Kidney (tissue), 14 donors: Measurements from ENCODE around the gene TPH1. TPM values are rescaled to one million over a fixed set of nuclear protein-coding genes. Genes with fewer than 3 reads are reported as not detected.
A peak's percentile ranks its signal among the peaks of the same experiment; 100 is the strongest.

ENCODE experiments used
- DNase-seq, 5 donors: peaks; one replicate each; pipeline ENCODE4 v3.0.0-alpha.2; 2013 to 2020
- FAIRE-seq: peaks from 2 replicates; lab custom pipeline; 2012; peaks lifted over from hg19 to GRCh38; lab: Jason Lieb, UNC
- H3K27ac ChIP-seq, 2 donors: one replicate each; pipeline ENCODE4 v1.7.0; 2013; ENCODE audit warnings: low read depth in 2 of 2, low read length in 2 of 2, inconsistent platforms in 1 of 2
- H3K27me3 ChIP-seq: one replicate; pipeline ENCODE4 v1.7.1; 2013; ENCODE audit warnings: low read length, inconsistent platforms; ENCODE audit not compliant: control insufficient read depth, insufficient read depth
- H3K36me3 ChIP-seq, 3 donors: one replicate each; pipeline versions ENCODE4 v1.7.0 to v1.7.1; 2013; ENCODE audit warnings: low read length in 3 of 3, control low read depth in 1 of 3, inconsistent platforms in 1 of 3; ENCODE audit not compliant: insufficient read depth in 3 of 3, control insufficient read depth in 2 of 3
- H3K4me1 ChIP-seq, 3 donors: one replicate each; pipeline versions ENCODE4 v1.7.0 to v1.7.1; 2013; ENCODE audit warnings: low read length in 3 of 3, inconsistent platforms in 1 of 3, low read depth in 1 of 3; ENCODE audit not compliant: control insufficient read depth in 2 of 3, insufficient read depth in 2 of 3
- H3K4me3 ChIP-seq, 3 donors: one replicate each; pipeline versions ENCODE4 v1.7.0 to v1.8.1; 2013; ENCODE audit warnings: low read length in 3 of 3, control low read depth in 1 of 3, inconsistent platforms in 1 of 3
- H3K9ac ChIP-seq, 3 donors: one replicate each; pipeline versions ENCODE4 v1.7.0 to v1.7.1; 2013; ENCODE audit warnings: low read length in 3 of 3, control low read depth in 1 of 3, inconsistent platforms in 1 of 3
- H3K9me3 ChIP-seq, 3 donors: one replicate each; pipeline versions ENCODE4 v1.7.0 to v1.7.1; 2013; ENCODE audit warnings: low read length in 3 of 3, control low read depth in 1 of 3, inconsistent platforms in 1 of 3; ENCODE audit not compliant: control insufficient read depth in 2 of 3, insufficient read depth in 1 of 3
- intact Hi-C: fragments of 100-400 bp; cut with DNase I; formaldehyde crosslinking; loops from one replicate; pipeline ENCODE4 v1.11.1; 2022
- polyA plus RNA-seq: library from polyadenylated mRNA; stranded (reverse); fragments of 350-450 nt; fragmentation: Illumina TruSeq; extraction: RNeasy Lipid Tissue Mini Kit (QIAGEN cat#74804); gene quantifications from one replicate; pipeline ENCODE4 v1.2.3, GENCODE V29; 2014; ENCODE audit warnings: low read depth, low replicate concordance; ENCODE audit not compliant: insufficient read depth
- total RNA-seq: library from RNA; stranded (reverse); fragmentation: NEBNext Ultra II Directional; extraction: Animal tissue kit (Norgen Biotek cat#: 25700); gene quantifications from one replicate; pipeline ENCODE4 v1.2.1, GENCODE V29; 2021
- TF ChIP-seq, protein P1 (sequence below): IDR thresholded peaks from 3 replicates; pipeline ENCODE4 v1.5.1; 2012; ENCODE audit warnings: mild to moderate bottlenecking, moderate library complexity, borderline replicate concordance; ENCODE audit not compliant: insufficient read depth; ENCODE audit errors: extremely low read depth
- donor health status: control.
- donor health status: control.
- donor health status: control.
- donor health status: control.
- donor health status: control.
- donor health status: DM: yes; HTN: yes; CAD: no.
- donor health status: Normal renal cell carcinoma (clear cell type).

TPH1 gene
- total and polyA plus RNA-seq, 2 donors from 2014 or later, result 0.09 to 0.60 TPM

DNA sequence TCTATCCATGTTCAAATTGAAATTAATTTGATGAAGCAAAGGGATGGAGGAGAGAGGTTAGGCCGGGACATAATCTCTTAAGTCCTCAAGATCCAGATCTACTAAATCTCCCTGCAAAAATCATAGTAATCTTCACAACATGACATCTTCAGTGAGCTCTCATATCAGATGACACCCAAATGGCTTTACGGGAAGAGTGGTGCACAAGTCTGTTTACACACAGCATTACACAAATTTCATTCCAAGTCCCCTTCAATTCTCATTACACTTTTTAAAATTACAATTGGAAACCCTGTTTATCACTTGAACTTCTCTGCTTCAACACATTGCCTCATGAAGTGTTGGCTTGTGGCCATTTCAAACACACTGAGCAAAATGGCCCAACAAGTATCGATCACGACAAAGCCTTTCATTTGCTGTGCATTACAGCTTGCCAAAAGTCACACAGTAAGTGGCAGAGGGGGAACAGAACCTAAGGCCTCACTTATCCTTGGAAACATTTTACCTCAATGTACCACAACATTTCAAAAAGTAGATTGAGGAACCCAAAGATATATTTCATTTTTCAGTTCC is 17.9 kb upstream of the TPH1 start:
- H3K4me3 ChIP-seq, result no peak overlapping the region
- H3K27ac ChIP-seq, result no peak overlapping the region
- no peaks in the 10 kb centered on the region for H3K36me3 ChIP-seq
- FAIRE-seq (no peak), DNase-seq (no peak)
- H3K9me3 ChIP-seq, result no peaks in the 10 kb centered on the region
- no peak overlapping the region for H3K9ac ChIP-seq
- TF ChIP-seq, protein P1, sequence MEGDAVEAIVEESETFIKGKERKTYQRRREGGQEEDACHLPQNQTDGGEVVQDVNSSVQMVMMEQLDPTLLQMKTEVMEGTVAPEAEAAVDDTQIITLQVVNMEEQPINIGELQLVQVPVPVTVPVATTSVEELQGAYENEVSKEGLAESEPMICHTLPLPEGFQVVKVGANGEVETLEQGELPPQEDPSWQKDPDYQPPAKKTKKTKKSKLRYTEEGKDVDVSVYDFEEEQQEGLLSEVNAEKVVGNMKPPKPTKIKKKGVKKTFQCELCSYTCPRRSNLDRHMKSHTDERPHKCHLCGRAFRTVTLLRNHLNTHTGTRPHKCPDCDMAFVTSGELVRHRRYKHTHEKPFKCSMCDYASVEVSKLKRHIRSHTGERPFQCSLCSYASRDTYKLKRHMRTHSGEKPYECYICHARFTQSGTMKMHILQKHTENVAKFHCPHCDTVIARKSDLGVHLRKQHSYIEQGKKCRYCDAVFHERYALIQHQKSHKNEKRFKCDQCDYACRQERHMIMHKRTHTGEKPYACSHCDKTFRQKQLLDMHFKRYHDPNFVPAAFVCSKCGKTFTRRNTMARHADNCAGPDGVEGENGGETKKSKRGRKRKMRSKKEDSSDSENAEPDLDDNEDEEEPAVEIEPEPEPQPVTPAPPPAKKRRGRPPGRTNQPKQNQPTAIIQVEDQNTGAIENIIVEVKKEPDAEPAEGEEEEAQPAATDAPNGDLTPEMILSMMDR, result no peak
- H3K27me3 ChIP-seq, result no peaks in the 10 kb centered on the region
- intact Hi-C loops, result no loop called here
- no peaks in the 10 kb centered on the region for H3K4me1 ChIP-seq

DNA sequence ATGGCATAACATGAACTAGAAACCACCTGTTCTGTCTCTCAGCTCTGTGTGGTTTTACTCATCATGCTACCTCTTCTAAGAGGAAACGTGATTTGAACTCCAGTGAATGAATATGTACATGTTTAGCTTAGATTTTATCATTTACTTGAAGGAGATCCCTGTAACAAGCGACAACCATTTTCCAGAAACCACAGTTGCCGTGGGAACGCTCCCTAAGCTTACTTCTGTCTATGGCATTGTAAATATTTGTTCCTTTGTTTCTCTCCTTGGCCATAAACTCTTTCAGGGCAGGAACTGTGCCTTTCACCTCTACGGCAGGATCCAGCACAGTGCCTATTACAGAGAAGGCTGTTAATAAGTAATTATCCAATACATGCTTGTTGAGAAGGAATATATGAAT is 17.1 kb upstream of the TPH1 start:
- Histone ChIP-seq H3K27ac (no peak overlapping the region), H3K4me1 (no peaks in the 10 kb centered on the region), H3K9me3 (no peaks in the 10 kb centered on the region), H3K4me3 (no peak overlapping the region), H3K36me3 (no peaks in the 10 kb centered on the region), H3K27me3 (no peaks in the 10 kb centered on the region), H3K9ac (no peak overlapping the region)
- intact Hi-C loops, result no loop called here
- FAIRE-seq, result no peak
- peak in 3 of 5 donors; percentile 12 to 19 (median 14) for DNase-seq
- TF ChIP-seq, protein P1, result no peak

DNA sequence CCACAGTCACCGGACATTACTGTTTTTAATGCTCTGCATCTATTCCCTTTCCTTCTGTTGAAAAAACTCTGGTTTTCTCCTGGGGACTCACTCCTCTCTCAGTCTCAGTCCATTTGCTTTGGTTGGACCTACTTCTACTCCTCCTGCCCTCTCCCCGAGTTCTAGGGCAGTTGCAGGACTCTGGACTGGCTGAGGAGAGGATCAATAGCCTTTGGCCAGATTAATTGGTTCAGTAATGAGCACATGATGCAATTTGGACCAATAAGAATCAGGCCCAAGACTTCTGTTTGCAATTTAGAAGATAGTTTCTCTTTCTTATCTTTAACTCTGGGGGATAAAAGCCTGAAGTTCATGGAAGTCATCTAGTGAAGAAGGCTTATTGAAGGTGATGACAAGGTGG is 15.3 kb upstream of the TPH1 start:
- H3K9me3 ChIP-seq, result no peaks in the 10 kb centered on the region
- no peaks in the 10 kb centered on the region for H3K36me3 ChIP-seq
- DNase-seq (no peak), FAIRE-seq (no peak)
- intact Hi-C loops, result no loop called here
- H3K27me3 ChIP-seq, result no peaks in the 10 kb centered on the region
- TF ChIP-seq, protein P1, result no peak
- H3K4me3 ChIP-seq, result no peak overlapping the region
- no peak overlapping the region for H3K27ac ChIP-seq
- no peaks in the 10 kb centered on the region for H3K4me1 ChIP-seq
- H3K9ac ChIP-seq, result no peak overlapping the region
